Inflammatory macrophage treated with lipopolysaccharide for 1 hour (primary cell): ENCODE results near the gene TRIM49B.
"Not testable (repeated sequence)": the region's sequence is repeated elsewhere in the genome, so short reads cannot be mapped to it uniquely, and the experiment has no call there.

Experiments
- DNase-seq, 2 donors: peaks; one replicate each; pipeline ENCODE4 v3.0.0-alpha.2; 2020 to 2022

Gene TRIM49B

GRCh38 chr11:49028523-49028922 is at the start of gene TRIM49B:
Gene TRIM49B, plus strand, starts transcription at chr11:49028823. Its CDS starts 2,777 bp downstream, at chr11:49031600.
- DNase-seq: not testable (repeated sequence)

GRCh38 chr11:48983785-48984184 is 44.8 kb upstream of the TRIM49B start, which contains the start of gene TRIM51G:
Gene TRIM51G, minus strand, starts transcription at chr11:48983885. Its CDS starts 2,190 bp downstream, at chr11:48981695.
- not testable (repeated sequence) for DNase-seq

- DNase-seq: not testable (repeated sequence)
Measured at GRCh38 chr11:49048229-49048628, 19.6 kb downstream of the TRIM49B start.

- DNase-seq: not testable (repeated sequence)
Measured at GRCh38 chr11:49049821-49050220, 21.2 kb downstream of the TRIM49B start.

GRCh38 chr11:49059012-49059411 is 30.4 kb downstream of the TRIM49B start, which contains the start of gene TRIM64C:
Gene TRIM64C, minus strand, starts transcription at chr11:49059112. Its CDS starts 0 bp downstream, at chr11:49059112.
- not testable (repeated sequence) for DNase-seq

- not testable (repeated sequence) for DNase-seq
Measured at GRCh38 chr11:49069897-49070296, 41.3 kb downstream of the TRIM49B start.
